ENCODE results near the gene ROR2. TPM values are rescaled to one million over a fixed set of nuclear protein-coding genes. Genes with fewer than 3 reads are reported as not detected.
"Not testable (repeated sequence)": the region's sequence is repeated elsewhere in the genome, so short reads cannot be mapped to it uniquely, and the experiment has no call there.

ROR2 gene
- total RNA-seq, 1 experiment from 2014 or later = not detected

DNA sequence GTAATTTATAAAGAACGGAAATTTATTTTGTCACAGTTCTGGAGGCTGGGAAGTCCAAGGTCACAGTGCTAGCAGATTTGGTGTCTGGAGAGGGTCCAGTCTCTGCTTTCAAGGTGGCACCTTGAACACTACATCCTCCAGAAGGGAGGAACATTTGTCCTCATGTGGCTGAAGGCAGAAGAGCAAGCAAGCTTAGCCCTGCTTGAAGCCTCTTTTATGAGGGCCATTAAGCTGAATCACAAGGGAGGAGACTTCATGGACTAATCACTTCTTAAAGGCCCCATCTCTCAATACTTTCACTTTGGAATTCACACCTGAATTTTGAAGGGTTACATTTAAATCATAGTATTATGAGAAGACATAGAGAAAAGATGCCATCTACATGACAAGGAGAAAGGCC is 311.0 kb downstream of the ROR2 start:
- H3K9me3 ChIP-seq (ENCODE audit: low read length) = no peaks in the 10 kb centered on the region
- CTCF ChIA-PET = no interaction called here
- no peaks in the 10 kb centered on the region for H3K4me1 ChIP-seq (ENCODE audit: insufficient read depth, low read length)
- intact Hi-C loops (cut with micrococcal nuclease) = no loop called here
- ATAC-seq = no peak
- H3K9ac ChIP-seq (ENCODE audit: low read length) = no peak overlapping the region
- no peak overlapping the region for H2AFZ ChIP-seq (ENCODE audit: low read length)
- DNase-seq = no peak
- H3K79me2 ChIP-seq (ENCODE audit: low read length) = no peaks in the 10 kb centered on the region
- no peak overlapping the region for H3K4me2 ChIP-seq (ENCODE audit: low read length)
- POLR2A ChIA-PET (ENCODE audit: unreplicated experiment) = no interaction called here
- no peak overlapping the region for H3K27ac ChIP-seq (ENCODE audit: low read length)
- H3K36me3 ChIP-seq (ENCODE audit: low read depth, low read length) = no peaks in the 10 kb centered on the region
- H3K27me3 ChIP-seq (ENCODE audit: low read length) = no peaks in the 10 kb centered on the region
- H3K4me3 ChIP-seq (ENCODE audit: low read length) = no peak overlapping the region
- TF ChIP-seq CTCF (conservative IDR thresholded peaks at IDR 0.05; ENCODE audit: low read depth, low read length) (no peak), EZH2phosphoT487 (IDR thresholded peaks at IDR 0.05; ENCODE audit: borderline replicate concordance, low read length) (no peak), EZH2 (IDR thresholded peaks at IDR 0.05; ENCODE audit: low read length, unreplicated experiment) (no peak)
- no TSS peak for BruUV-seq (replicated peaks)
- H4K20me1 ChIP-seq (ENCODE audit: low read length) = no peaks in the 10 kb centered on the region
- H3K9me2 ChIP-seq (replicated peaks; ENCODE audit: low read length) = no peaks in the 10 kb centered on the region
- H3F3A ChIP-seq (ENCODE audit: low read length, unreplicated experiment) = no peaks in the 10 kb centered on the region

GRCh38 chr9:91634832-91635231 is 315.2 kb downstream of the ROR2 start:
- H3K4me3 ChIP-seq (ENCODE audit: low read length); H3K4me1 ChIP-seq (ENCODE audit: insufficient read depth, low read length); CTCF ChIA-PET; DNase-seq; H4K20me1 ChIP-seq (ENCODE audit: low read length); H3F3A ChIP-seq (ENCODE audit: low read length, unreplicated experiment); ATAC-seq; H3K36me3 ChIP-seq (ENCODE audit: low read depth, low read length); H3K9ac ChIP-seq (ENCODE audit: low read length); H3K27me3 ChIP-seq (ENCODE audit: low read length); POLR2A ChIA-PET (ENCODE audit: unreplicated experiment); H3K9me3 ChIP-seq (ENCODE audit: low read length); H3K27ac ChIP-seq (ENCODE audit: low read length); H2AFZ ChIP-seq (ENCODE audit: low read length); H3K79me2 ChIP-seq (ENCODE audit: low read length); H3K9me2 ChIP-seq (replicated peaks; ENCODE audit: low read length); H3K4me2 ChIP-seq (ENCODE audit: low read length); intact Hi-C loops (cut with micrococcal nuclease); BruUV-seq (replicated peaks): not testable (repeated sequence)

DNA sequence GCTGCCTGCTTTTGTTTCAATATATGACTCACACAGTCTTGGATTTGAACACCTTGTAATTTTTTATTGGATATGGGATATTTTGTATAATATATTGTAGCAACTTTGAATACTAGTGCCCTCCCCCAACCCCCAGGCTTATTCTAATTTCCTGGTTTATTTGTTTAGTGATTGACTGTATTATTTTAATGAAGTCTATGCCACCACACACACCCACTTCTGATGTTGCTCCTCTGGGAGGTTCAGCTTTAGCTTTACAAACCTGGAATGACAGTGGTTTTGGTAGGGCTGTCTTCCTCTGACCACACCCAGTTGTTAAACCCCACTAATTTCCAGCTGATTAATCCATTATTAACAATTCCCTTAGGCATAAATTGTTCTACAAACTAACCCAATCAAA is 320.3 kb downstream of the ROR2 start:
- H3K79me2 ChIP-seq (ENCODE audit: low read length) = no peaks in the 10 kb centered on the region
- H3K9me3 ChIP-seq (ENCODE audit: low read length) = no peaks in the 10 kb centered on the region
- no peak for DNase-seq
- intact Hi-C loops (cut with micrococcal nuclease) = no loop called here
- no peak overlapping the region for H3K4me2 ChIP-seq (ENCODE audit: low read length)
- no peaks in the 10 kb centered on the region for H3F3A ChIP-seq (ENCODE audit: low read length, unreplicated experiment)
- H3K27ac ChIP-seq (ENCODE audit: low read length) = no peak overlapping the region
- H3K4me3 ChIP-seq (ENCODE audit: low read length) = no peak overlapping the region
- no peak for TF ChIP-seq EZH2 (IDR thresholded peaks at IDR 0.05; ENCODE audit: low read length, unreplicated experiment)
- TF ChIP-seq CTCF (conservative IDR thresholded peaks at IDR 0.05; ENCODE audit: low read depth, low read length) = no peak
- no peak for TF ChIP-seq EZH2phosphoT487 (IDR thresholded peaks at IDR 0.05; ENCODE audit: borderline replicate concordance, low read length)
- no peaks in the 10 kb centered on the region for H3K27me3 ChIP-seq (ENCODE audit: low read length)
- ATAC-seq = no peak; the same call in 1 of the 2 replicates
- no peaks in the 10 kb centered on the region for H4K20me1 ChIP-seq (ENCODE audit: low read length)
- no peak overlapping the region for H3K9ac ChIP-seq (ENCODE audit: low read length)
- BruUV-seq (replicated peaks) = no TSS peak
- CTCF ChIA-PET = interaction anchor here (0.7 kb wide), 1 partner anchor 715 kb away, joined by 3 read pairs; no protein-coding TSS in a partner anchor
- H3K36me3 ChIP-seq (ENCODE audit: low read depth, low read length) = no peaks in the 10 kb centered on the region
- H3K4me1 ChIP-seq (ENCODE audit: insufficient read depth, low read length) = no peaks in the 10 kb centered on the region
- POLR2A ChIA-PET (ENCODE audit: unreplicated experiment) = no interaction called here
- H3K9me2 ChIP-seq (replicated peaks; ENCODE audit: low read length) = no peaks in the 10 kb centered on the region
- no peak overlapping the region for H2AFZ ChIP-seq (ENCODE audit: low read length)

Measured in PC-3 (cell line).